ENCODE data around the gene ALX4. TPM values are rescaled to one million over a fixed set of nuclear protein-coding genes. Genes with fewer than 3 reads are reported as not detected.

ALX4 gene
- total RNA-seq, 2 donors from 2014 or later, result not detected

DNA sequence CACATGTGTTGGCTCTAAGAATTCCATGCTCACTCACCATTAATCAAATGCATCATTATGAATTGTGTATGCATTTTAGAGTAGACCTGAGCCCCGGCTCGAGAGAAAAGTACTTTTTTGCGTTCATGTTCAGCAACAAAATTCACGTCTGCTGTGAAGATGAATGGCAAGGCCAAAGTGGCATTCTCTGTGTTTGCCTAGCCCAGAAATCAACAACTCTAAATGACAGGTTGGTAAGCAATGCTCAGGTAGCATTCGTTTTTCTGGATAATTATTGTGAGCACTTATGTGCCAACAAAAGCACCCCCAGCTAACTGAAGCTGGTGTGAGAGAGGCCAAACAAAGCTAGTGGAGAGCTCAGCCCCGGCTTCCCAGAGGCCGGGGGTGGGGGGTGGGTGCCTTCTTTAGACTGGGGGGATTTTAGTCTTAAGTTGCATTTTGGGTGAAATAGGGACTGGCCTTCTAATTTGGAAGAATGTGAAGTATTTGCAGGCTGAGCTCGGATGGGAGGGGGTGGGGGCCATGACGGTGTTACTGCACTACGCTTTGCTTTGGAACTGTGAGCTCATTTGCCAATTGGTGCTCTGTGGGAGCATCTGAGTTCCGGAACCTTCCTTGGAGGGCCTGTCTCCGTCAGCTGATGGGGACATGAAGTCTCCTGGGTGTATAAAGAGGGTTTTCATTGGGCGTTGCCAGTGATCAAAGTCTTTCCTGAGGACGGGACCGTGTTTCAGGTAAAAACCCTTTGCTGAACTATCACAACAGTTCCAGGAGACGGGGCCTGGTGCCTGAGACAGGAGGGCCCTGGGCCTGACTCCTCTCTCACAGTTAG is 29.0 kb upstream of the ALX4 start:
- intact Hi-C loops (cut with DNase I, micrococcal nuclease), result no loop called here
- ATAC-seq (no peak), DNase-seq (no peak)

DNA sequence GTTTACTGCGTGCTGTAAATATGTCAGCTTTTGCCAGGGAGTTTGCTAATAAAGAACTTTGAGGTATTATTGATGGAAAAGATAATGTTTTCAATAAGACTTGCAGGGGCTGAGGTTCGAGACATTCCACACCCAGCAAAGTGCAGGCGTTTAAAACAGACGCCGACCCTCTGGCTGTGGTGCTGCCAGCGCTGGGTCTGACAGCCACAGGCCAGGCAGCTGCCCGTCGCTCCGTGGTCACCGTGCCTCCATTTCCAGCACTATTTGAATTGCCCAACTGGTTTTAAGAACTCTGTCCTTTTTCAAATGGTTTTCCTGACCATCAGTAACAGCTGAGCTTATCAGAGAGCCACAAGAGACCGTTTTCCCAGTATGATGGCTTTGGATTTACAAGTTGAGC is 28.1 kb upstream of the ALX4 start:
- ATAC-seq, result no peak
- DNase-seq, result no peak
- intact Hi-C loops (cut with DNase I, micrococcal nuclease), result no loop called here

DNA sequence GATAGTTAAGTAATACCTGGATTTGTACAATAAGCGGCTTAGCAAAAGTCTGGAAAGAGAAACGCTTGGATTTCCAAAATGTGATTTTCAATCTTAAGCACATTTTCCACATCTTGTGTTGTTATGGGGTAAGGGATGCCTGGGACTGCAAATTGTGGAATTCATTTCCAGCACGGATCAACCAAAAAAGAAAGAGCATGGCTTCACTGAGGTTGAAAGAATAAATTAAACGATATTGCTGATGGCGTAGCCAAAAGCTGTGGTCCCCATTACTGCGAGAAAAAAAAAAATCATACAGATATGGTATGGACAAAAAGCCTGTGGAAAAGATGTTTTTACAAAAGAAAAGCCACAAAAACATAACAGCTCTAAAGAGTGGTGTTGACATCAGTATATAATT is 26.0 kb upstream of the ALX4 start:
- ATAC-seq (no peak), DNase-seq (no peak)
- intact Hi-C loops (cut with DNase I, micrococcal nuclease), result no loop called here

DNA sequence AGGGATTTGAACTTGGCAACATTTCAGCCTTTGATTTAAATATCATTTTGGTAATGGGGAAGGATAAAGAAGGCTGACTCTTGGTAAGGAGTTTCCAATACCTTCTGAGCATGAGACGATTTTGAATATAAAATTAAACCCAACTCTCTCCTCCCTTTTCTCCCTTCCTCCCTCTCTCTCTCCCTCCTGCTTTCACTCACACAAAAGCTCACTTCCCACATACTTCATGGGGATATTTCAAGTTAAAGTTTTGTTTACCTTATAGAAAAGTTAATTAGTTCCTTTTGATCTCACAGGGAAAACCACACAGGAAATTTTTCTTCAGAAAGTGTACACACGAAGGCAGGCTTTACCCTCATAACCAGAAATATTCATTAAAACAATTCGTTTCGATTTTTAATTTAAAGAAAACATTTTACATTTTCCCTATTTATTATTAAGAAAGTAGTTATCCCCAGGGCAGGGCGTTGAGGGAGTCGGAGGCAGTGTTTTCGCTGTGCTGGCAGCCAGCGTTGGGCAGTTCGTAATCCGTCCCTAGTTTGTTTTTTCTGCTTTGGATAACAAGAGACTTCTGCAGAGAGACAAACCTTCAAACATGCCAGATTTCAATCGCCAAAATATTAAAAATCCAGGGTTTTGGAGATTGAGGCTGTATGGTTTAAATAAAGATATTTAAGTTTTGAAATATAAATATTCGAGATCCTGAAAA is 25.3 kb upstream of the ALX4 start:
- intact Hi-C loops (cut with DNase I, micrococcal nuclease), result no loop called here
- ATAC-seq (no peak), DNase-seq (no peak)

DNA sequence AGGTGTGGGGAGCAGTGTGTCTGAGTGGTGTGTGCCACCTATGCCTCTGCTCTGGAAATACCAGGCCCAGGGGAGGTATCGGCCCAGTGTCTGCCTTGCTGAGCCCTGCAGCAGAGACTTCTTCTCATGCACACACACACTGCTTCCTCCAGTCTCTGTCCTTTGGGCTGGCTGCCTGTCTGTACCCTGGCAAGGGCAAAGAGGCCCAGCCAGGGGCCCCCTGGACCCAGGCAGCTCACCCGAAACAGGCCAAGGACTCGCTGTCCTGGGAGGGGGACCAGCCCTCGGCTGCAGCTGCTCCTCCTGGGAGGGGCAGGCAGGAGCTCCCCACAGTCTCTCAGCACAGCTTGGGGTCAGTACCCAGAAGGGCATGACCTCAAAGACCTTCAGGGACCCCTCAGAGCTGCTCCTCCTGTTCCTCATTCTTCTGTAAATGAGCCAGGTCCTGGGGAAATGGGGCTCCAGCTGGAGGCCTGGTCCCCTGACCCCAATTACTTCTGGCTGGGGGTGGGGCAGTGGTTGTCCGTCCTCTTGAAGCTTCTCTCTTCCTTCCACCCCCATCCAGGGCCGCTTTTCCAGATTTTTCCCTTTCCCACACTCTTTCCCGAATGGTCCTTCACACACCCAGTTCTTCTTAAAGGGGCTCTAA is 24.5 kb upstream of the ALX4 start:
- ATAC-seq (no peak), DNase-seq (no peak)

DNA sequence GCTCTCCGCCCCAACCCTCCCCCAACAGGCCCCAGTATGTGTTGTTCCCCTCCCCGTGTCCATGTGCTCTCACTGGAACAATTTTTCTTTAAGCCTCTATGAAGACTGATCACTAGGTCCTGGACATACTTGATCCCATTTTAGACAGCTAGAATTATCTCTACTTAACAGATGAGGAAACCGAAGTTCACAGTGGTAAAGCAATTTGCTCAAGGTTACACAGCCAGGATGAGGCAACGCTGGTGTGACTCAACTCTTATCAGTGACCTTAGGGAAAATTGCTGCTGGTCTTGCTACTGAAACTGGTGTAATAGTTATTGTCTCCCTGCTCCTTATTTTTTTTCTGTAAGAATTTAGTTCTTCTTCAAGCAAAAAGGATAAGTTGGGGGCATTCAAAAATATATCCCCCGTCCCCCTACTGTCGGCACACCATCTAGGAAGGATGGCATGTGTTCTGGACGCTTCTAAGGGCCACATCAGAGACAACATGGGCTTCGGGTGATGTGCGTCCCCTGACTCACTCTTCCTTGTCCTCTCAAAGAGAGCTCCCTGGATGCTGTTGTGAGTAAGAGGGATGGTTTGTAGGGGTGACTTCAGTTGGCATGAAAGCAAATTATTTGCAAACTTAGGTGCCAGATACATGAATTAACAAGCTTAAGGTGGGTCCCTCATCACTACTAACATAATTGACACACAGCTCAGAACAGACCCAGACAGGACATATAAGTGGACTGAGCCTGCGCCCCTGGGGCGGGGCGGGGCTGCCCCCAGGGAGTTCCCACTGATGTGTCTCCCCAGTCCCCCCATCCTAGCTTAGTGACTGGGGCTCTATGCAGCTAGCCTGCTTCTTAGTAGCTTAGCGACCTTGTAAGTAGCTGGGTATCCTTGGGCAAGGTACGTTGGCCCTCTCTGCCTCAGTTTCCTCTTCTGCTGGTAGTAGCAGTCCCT is 23.6 kb upstream of the ALX4 start:
- DNase-seq (no peak), ATAC-seq (no peak)
- intact Hi-C loops (cut with DNase I, micrococcal nuclease), result no loop called here

More for the DNA sequence above, 24.5 kb upstream of the ALX4 start:
- intact Hi-C loops (cut with DNase I, micrococcal nuclease), result no loop called here

DNA sequence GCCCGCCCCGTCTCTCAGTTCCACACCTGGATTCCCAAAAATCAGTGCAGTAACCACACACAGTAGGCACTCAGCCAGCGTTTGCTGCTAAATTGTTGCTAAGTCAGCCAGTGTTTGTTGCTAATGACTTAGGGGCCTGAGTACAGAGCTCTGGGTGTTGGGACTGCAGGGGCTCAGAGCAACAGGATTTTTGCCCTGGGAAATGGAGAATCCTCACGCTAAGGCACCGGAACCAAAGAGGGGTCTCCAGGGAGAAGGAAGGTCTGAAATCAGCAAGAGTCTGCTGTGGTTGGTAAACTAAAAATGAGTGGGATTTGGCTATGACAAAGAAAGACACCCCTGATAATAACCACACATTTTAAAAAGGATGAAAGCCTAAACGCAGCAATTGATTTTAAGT is 22.7 kb upstream of the ALX4 start:
- intact Hi-C loops (cut with DNase I, micrococcal nuclease), result no loop called here
- DNase-seq (no peak), ATAC-seq (no peak)

DNA sequence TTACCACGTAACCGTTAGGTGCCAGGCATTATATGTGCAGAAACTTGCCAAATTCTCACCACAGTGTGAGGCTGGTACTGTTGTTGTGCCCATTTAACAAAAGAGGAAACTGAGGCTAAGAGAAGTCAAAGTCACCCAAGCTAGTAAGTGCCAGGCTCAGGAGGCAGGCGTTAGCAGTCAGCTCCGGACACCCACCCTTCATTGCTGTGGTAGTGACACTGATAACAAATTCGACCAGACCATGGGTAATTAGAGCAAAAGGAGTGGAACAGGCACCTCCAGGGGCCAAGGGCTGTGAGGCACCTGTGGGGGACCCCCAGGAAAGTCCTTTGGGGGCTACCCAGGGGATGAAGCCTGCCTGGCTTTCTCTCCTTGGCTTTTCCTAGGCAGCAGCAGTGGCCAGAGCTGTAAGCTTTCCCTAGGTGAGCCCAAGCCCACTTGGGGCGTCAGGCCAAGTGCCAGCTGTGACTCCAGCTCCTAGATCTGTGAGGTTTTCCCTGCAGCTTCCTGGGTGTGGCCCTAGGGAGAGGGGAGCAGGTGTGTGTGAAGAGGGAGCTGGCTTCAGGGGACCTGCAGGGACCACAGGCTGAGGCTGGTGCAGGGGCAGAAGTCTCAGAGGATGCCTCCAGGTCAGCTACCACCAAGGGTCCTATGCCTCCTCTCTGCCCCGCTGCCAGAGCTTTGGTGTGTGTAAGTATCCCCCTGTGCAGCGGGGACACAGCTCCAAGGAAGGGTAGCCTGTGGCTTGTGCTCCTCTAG is 19.7 kb upstream of the ALX4 start:
- intact Hi-C loops (cut with DNase I, micrococcal nuclease), result no loop called here
- DNase-seq (no peak), ATAC-seq (no peak)

DNA sequence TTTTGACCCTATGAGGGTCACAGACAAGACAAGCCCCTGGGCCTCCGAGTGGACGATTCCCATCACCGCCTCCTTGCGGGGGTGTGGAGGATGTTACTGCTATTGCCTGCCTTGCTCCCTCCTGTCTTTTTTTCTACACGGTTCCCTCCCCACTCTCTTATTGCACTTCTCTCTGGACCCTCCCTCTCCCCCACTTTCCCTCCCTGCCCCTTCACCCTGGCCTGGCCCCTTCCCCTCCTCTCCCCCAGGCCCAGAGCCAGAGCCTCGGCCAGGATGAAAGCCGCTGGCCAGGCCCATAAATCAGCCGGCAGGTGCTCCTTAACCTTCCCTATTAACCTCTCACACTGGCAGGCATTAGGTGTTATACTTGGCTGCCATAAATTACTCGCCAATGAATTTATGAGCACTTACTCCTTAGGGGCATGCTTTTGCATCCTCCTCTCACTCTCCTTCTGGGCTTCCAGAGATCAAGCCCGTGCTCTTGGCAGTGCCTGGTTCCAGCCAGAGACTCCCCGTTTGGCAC is 18.3 kb upstream of the ALX4 start:
- ATAC-seq (no peak), DNase-seq (no peak)
- intact Hi-C loops (cut with DNase I, micrococcal nuclease), result no loop called here

DNA sequence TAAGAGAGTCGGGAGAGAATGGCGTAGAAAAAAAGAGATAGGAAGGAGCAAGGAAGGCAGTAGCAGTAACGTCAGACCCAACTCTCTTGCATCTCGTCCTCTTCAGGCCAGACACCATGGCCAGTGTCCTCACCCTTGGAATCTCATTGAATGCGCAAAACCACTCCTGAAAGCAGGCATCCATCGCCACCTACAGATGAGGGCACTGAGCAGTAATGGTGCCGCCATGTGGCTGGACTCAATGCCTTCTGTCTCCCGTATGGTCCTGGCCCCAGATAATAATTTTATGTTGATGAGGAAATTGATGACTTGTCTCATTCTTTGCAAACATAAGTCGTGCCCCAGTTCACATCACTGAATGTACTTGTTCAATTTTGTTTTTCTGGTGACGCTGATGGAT is 17.8 kb upstream of the ALX4 start:
- no peak for ATAC-seq
- intact Hi-C loops (cut with DNase I, micrococcal nuclease), result no loop called here
- DNase-seq, result no peak

DNA sequence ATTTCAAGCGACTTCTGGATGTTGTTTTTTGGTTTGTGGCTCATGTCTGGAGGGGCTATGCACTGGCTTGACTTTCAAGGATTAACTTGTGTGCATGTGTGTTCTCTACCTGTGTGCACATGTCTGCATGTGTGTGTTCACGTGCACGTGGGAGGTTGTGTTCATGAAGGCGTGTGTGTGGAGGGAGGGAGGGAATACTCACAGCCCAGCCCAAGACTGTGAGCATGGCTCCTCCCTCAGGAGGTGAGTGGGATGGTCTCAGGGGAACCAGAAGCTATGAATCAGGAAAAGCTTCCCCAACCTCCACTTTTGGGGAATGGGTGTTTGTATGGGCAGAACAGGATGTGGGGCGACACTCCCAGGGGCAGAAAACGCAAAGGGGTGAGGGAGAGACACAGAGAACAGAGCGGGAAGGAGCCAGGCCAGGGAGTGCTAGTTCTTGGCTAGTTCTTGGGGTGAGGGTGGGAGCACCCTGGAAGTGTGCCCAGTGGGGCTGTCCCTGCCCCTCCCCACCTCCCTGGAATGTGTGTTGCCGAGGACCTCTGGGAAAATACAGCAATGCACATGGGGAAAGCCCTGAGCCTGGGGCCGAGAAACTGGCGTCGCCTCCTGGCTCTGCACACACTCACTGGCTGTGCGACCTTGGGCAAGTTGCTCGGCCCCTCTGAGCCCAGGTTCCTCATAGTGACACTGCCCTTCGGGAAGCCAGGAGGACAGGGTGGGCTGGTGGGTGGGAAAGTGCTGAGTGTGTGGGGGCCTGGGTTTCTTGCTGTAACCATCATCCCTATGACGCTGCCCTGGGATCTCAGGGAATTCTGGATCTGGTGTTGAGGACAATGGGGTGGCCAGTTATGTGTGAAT is 16.9 kb upstream of the ALX4 start:
- ATAC-seq (no peak), DNase-seq (no peak)
- intact Hi-C loops (cut with DNase I, micrococcal nuclease), result no loop called here

DNA sequence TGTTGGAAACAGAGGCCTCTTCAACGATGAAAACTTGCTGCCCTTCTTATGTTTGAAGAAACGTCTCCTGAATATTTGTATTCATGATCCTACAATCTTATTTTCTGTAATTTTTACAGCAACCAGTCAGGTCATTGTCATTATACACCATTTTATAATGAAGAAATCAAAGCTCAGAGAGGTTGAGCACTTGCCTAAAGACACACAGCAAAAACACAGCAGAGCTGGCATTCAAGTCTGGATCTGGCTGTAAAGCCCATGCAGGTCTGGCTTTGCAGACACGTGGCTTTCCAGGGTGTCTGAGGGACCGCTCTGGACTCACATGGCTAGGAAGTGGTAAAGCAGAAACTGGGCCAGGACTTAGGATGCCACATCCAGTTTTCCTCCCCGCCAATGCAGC is 15.8 kb upstream of the ALX4 start:
- intact Hi-C loops (cut with DNase I, micrococcal nuclease), result no loop called here
- DNase-seq (no peak), ATAC-seq (no peak)

DNA sequence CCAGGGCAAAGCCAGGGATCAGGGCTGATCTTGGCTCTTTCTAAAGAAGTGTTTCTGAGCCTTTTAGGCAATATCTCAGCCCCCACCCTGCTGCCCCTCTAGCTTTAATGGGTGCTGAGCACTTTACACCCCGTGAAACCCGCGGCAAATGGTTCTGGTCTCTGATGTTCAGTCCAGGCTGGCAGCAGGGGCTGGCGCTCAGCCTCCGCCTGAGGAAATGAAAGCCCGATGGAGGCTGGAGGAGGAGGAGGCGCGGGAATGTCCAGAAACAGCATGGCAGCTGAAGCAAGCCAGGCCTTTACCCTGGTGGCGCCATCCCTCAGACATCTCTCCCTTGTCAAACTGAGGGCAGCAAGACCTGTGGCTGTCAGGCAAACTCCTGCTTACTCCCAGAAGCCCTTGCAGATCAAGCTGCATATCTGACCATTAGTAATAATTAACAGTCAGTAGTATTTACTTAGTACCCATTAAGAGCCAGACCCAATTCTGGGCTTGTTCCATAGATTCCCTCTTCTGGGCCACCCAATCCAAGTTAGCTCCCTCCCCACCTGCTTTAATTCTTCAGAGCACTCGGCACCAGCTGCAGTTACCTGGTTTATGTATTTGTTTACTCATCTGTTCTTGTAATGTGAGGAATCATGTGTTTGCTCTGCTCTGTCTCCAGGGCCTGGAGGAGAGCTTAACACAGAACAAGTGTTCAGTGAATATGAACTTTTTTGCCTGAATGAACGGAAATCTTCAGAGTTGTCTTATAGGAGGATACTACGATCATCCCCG is 15.0 kb upstream of the ALX4 start:
- no peak for ATAC-seq
- intact Hi-C loops (cut with DNase I, micrococcal nuclease), result no loop called here
- no peak for DNase-seq

DNA sequence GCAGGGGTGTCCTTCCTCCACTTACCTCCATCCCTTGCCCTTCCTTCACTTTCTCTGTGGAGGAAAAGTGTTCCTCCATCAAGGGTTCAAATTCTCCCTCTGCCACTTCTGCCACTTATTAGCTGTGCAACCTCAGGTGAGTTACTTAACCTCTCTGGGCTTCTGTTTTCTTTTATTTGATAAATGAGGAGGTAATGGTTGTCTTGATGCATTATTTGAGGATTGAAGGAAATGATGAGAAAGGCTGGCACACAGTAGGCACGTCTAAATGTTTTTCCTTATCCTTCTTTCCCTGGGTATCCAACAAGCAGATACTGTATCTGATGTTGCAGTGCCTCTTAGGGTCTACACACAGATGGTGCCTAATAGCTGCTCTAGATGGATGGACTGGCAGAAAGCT is 14.3 kb upstream of the ALX4 start:
- intact Hi-C loops (cut with DNase I, micrococcal nuclease), result no loop called here
- no peak for DNase-seq
- ATAC-seq, result no peak

DNA sequence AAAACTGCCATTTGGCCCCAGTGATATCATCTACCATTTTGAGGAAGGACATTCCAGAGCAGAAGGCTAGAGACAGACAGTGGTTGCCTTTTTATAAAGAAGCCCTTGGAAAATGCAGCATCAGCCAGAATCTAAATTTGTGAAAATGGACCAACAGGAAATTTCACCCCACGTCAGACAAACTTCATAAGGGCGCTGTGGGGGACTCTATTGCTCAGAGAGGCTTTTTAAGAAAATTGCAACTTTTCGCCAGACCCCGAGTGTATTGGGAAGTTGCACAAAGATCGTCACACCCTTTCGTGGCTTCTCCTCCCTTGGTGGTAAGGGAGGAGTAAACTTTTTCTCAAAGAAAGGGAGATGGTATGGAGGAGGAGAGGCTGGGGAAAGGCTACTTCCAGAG is 12.3 kb upstream of the ALX4 start:
- ATAC-seq (no peak), DNase-seq (no peak)
- intact Hi-C loops (cut with DNase I, micrococcal nuclease), result no loop called here

DNA sequence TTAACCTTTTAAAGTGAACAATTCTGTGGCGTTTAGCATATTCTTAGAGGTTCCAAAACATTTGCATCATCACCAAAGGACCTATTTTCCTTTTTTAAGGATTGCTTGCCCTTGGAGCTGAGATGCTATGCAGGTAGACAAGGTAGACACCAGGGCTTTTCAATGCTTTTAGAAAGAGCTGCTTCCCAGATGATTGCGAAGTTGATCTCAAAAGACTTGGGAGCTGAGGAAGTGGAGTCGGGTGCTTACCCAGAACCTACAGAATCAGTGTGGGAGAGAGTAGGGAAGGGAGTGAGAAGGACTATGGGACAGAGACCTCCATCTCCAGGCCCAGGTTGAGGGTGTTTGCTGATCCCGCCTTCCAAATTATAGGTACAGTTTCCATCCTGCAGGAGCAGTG is 11.1 kb upstream of the ALX4 start:
- intact Hi-C loops (cut with DNase I, micrococcal nuclease), result no loop called here
- no peak for DNase-seq

More for the DNA sequence above, 11.1 kb upstream of the ALX4 start:
- no peak for ATAC-seq

Data from left colon (tissue), 2 donors.